Stimulated activated CD4-positive, alpha-beta T cell treated with anti-CD3 and anti-CD28 coated beads, Interleukin-2, amount 100 ng/mL, for 24 hours (primary cell): ENCODE data around the gene PYGO2.

Source experiments
- DNase-seq, 2 donors: peaks; one replicate each; pipeline ENCODE4 v3.0.0-alpha.2; 2020

The PYGO2 gene, protein sequence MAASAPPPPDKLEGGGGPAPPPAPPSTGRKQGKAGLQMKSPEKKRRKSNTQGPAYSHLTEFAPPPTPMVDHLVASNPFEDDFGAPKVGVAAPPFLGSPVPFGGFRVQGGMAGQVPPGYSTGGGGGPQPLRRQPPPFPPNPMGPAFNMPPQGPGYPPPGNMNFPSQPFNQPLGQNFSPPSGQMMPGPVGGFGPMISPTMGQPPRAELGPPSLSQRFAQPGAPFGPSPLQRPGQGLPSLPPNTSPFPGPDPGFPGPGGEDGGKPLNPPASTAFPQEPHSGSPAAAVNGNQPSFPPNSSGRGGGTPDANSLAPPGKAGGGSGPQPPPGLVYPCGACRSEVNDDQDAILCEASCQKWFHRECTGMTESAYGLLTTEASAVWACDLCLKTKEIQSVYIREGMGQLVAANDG

GRCh38 chr1:154961207-154962155 lies at the start of gene PYGO2:
TSS of gene PYGO2 (minus strand) at chr1:154961782. CDS start at chr1:154961576, 206 bp downstream.
- peak; percentile 84 to 89 for DNase-seq

- no peak for DNase-seq
These were observed 49.4 kb upstream of the PYGO2 start for GRCh38 chr1:155011004-155011416.

DNA sequence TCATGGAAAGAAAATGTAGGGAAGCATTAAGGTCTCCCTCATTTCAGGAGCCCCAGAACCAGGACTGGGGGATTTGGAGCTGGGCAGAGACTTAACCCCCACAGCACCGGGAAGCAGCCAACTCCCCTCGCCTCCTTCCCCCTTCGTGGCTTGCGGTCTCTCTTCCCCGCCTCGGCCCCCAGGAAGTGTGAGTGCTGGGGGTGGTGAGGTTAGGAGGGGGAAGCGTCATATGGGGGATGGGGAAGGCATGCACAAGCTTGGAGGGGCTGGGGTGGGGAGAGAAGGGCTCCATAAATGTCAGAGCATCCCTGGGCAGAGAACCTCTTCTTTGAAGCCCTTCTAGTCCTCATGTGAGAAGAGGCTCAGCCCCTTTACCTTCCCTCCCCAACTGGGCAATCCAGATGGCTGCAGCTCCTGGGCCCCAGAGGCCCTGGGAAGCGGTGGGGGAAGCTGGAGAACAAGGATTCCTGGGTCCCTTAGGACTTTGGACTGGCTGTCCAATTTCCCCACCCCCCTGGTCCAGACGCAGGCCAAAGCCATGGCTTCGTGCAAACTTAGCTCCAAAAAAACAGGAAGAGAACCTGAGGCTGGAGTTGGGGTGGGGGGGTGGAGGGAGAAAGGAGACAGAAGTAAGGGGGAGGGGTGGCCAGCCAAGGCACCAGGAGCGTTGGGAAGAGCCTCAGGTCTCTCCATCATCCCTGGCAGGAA lies 48.8 kb upstream of the PYGO2 start:
- peak in 1 of 2 donors; percentile 57 for DNase-seq

GRCh38 chr1:155009742-155010141 lies 48.2 kb upstream of the PYGO2 start:
- DNase-seq: no peak

DNA sequence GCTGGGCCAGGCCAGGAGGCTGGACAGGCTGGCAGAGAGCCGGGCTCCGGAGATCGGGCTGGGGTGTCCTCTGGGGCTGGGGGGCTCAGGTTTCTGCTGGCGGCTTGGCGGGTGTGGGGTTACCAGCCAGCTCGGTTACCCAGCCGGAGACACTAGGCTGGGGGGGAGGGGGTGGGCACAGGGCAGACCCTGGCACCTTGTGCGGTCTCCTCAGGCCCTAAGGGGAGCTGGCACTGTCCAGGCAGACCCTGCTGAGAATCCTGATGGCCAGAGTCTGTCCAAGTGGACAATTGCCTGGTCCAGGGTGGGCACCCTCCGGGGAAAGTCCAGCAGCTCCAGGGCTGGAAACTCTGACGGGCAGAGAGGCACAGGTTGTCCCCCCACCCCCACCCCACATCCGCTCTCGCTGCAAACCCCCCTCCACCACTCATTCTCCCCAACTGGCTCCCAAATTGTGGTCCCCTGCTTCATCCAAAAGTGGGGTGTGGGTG lies 47.7 kb upstream of the PYGO2 start:
- DNase-seq: peak; percentile 41 to 58

- peak; percentile 72 to 90 for DNase-seq
These were observed 46.7 kb upstream of the PYGO2 start for GRCh38 chr1:155008015-155008941.

- no peak for DNase-seq
These were observed 45.8 kb upstream of the PYGO2 start for GRCh38 chr1:155007251-155007828.

DNA sequence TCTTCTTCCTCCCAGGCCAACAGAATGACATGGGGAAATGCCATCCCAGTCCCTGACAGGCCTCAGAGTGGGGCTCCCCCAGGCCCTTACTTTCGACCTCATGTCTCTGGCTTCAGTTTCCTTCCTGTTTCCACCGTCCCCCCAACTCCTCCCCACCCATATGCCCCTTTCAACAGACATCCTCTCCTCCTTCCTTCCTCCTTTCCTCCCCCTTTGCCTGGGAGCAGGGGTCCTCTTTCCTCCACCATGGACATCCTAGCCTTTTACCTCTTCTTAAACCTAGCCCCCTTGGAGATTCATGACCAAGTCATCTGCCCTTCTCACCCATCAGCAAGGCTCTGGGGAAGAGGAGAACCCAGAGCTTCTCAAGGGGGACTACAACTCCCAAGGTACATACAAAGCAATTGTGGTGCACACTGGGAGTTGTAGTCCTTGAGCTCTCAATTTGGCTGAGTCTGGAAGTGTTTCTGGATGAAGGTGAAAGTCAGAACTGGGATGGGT lies 45.1 kb upstream of the PYGO2 start:
- DNase-seq: peak in 1 of 2 donors; percentile 52

DNA sequence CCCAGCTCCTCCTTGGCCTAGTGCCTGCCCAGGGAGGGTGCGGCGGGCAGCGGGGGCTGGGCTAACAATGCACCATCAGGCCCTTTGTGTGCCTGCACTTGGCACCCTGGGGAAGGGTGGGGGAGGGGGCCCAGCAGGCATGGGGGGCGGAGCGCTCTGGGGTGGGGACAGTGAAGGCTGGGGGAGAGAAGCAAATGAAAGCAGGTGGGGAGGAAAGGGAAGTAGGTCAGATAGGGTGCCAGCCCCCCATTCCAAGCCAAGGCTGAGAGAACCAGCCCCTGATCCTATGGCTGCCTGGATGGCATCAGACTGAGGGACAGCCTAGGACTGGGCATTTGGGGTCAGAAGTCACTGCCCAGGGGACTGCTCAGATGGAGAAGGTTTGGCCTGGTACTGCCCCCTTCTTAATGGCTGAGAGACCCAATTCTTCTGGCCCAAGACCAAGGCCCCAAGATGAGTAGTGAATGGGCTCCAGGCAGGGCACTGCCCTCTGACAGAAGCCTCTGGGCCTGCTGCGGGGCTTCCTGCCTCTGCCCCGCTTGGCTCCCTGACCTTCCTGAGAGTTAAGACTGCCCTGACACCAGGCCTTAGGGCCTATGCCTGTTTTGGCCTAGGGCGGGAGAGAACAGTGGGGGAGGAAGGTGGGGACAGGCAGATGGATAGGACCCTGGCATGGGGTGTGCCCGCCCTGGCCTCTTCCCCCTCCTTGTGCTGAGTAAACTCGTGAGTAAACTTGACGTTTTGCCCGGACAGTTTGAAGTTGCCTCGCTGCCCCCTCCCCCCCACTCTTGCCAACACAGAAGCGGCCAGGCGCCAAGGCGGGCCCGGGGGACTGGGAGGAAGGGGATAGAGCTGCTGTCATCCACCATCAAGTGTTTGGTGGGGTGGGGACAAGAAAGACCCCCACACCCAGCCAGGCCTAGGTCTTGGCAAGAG lies 43.8 kb upstream of the PYGO2 start:
- no peak for DNase-seq

DNA sequence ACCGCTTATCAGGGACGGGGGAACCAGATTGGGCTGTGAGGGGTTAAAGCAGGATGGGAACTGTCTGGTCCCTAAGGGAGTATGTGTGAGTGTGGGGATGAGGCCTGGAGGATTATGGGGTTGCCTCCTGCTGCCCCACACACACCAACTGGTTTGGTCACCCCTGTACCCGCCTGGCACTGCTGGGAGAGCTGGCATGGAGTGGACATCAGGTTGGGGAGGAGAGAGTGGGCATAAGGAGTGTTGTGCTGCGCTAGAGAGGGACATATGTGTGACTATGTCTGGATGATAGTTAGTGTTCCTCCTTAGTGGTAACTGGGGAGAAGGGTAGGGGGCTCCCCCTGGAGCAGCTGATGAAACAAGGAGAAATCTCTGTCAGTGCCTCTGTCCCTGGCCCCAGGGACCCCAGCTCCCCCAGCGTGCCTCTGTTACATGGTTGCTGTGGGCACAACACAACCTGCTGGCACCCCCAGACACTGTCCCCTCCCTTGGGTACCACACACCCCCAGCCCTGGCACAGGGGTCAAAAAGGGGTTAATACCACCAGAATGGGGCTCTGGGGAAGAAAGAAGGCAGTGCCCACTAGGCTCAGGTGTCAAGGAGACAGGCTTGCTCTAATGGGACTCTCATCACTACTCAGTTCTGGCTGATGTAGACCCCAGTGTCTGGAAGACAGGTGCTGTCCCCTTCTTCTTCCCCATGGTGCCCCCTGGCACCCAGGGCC lies 42.9 kb upstream of the PYGO2 start:
- DNase-seq: no peak

DNA sequence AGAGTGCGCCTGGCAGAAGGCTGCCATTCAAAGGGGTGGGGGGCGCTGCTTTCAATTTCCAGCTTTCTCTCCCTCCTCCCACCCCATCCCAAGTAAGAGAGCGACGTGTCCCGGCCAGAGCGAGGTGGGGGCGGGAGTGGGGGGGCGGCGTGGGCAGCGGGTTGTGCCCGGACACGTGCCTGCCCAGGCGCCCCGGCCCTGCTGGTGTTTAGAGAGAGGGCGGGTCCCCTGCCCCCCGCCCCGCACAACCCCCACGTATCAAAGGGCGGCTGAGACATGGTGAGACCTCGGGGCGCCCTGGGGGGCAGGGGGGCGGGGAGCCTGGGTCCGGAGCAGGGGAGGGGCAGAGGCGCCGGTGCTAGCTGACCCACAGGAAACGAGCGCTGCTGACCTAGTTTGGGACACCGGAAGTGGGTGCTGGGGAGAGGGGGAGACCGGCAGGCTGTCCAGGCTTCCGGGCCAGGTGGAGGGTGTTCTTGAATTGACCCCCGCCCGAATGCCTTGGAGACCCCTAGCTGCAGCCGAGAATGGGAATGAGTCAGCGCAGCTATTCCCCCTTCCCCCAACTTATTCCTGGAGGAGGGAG lies 42.3 kb upstream of the PYGO2 start:
- no peak for DNase-seq

DNA sequence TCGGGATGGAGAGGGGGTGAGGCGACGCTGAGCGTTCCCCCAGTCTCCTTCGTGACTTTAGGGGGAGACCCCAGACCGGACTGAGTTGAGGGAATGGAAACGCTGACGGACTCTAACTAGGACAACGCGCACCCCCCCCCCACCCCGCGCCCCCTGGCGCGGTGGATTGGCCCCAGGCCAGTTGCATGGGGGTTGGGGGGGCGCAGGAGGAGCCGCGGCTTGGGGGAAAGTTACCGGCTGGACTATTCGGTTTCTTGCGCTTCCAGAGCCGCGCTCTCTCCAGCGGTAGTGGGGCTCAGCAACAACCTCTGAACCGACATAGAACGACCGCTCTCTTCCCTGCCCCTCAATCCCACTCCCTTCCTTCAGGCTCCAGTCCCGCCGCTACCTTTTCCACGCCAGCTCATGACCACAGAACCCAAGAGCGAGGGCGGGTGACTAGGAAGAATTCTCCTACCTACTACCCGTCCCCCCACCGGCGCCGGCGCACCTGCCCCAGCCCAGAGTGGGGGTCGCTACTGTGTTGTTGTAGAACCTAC lies 41.7 kb upstream of the PYGO2 start:
- DNase-seq: peak in 1 of 2 donors; percentile 48

DNA sequence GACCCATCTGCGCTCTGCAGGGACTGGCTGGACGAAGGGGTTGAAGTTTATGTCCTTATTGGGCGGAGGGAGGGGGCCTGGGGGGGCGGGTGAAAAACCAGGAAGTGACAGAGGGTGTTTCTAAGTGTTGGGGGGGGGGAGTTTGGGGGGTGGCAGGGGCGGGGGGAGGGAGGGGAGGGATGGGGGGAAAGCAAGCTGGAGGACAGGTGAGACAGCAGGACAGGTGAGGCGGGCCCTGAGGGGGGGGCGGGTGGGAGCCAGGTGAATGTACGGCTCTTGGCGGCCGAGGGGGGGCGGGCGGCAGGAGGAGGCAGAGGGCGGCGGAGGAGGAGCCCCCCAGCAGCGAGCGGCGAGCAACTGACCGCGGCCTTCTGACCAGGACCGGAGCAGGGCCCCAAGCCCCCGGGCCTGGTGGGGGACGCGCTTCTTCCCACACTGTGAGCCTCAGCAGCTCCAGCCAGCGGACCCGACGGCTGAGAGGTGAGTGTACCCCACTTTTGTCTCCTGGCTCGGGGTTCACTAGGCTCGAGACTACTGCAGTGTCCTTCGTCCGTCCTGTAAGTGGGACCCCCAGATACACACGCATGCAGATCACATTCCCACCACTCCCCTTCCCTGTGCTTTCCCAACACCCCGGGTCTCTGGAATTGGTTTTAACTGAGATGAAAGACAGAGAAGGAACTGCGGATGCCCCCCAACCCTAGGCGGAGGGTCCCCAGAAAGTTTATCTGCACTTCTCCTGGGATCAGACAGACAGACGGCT lies 41.1 kb upstream of the PYGO2 start, which contains the start of gene ZBTB7B:
Gene ZBTB7B (plus strand): TSS at position 339 of the 763 bp plus-strand sequence. CDS start 11,859 bp downstream, outside the sequence.
- no peak for DNase-seq

DNA sequence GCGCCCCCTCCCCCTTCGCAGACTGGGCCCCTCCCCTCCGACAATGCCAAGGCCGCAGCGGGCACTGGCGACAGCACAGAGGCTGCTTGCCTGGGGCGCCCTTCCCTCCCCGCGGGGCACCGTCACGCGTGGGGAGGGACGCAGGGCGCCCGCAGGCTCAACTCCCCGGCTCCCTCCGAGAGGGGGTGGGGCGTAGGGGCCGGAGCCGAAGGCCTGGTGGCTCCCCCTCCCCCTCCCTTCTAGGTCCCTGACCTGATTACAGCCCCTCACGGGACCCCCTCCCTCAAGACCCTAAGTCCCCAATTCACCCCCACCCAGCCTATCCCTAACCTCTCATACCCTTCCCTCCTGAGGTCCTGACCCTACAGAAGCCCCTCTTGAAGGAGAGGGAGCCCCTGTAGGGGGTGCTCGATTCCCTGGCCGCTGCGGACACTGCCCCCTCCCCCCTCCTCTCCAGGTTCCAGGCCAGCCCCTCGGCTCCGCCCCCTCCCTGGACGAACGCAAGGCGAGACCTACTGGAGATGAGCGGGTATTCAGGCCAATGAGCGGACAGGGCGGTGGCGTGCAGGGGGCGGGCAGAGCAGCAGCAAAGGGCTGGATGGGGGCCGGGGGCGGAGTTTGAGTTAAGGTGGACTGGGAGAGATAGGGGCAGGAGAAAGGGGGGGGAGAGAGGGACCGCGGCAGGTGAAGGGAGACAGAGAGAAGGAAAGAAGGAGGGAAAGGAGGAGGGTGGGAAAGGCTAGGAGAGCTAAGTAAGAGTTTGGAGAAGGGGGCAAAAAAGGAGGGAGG lies 40.3 kb upstream of the PYGO2 start:
- peak; percentile 99 for DNase-seq

DNA sequence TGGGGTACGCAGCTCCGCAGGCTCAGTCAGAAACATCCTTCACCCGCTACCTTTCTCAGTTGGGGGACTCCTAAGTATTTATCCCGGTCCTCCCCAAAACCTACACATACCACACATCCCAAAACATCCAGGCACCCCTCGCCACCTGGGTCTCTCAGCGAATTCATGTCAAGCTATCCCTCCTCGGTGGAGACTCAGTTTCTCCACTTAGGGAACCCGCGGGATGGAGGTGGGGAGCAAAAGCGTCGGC lies 39.8 kb upstream of the PYGO2 start:
- no peak for DNase-seq

DNA sequence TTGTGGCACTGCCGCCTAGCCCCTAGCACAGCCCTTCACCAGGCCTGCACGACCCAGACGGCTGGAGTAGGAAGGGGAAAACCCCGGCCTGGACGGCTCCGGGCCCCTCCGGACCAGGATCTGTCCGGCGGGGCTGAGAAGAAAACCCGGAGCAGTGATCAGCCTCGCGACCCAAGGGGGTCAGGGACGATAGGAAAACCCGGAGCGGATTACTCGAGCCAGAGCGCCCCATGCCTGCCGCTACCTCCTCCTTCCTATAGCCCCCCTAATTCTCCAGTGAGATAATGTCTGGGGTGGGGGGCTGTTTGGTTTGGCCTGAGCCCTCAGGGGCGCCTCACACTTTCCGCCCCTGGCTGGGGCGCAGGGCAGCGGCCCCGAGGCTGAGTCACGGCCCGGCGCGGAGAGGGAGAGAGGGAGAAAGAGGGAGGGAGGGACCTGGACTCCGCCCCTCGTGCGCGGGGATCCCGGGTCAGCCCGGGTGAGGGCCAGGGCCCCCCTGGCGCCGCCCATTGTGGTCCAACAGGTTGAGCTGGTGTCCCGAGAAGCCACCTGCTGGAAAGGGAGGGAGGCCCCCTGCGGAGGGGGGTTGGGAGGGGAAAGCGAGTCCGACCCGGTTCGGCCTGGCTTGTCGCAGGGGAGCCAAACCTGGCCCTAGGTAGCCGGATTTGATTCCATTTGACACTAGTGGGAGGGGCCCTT lies 39.3 kb upstream of the PYGO2 start:
- peak; percentile 81 to 90 for DNase-seq

DNA sequence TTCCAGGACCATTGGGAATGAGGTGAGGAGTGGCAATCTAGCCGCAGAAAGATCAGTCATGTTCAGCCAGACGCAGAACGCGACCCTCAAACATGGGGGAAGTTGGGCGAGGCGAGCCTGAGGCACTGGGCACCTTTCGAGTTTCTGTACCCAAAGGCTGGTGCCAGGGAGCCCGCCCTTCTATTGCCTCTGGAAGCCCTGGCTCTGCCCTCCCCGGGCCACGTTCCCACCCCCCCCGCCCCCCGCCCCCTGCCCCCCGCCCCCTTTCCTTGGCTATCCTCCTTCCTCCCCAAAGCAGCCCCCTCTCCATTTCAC lies 38.8 kb upstream of the PYGO2 start:
- peak in 1 of 2 donors; percentile 53 for DNase-seq
